GM18519 (cell line): ENCODE results near the gene RELN.
"Not testable (repeated sequence)": the region's sequence is repeated elsewhere in the genome, so short reads cannot be mapped to it uniquely, and the experiment has no call there.

Experiments
- ATAC-seq: cut with Tn5 transposase; IDR thresholded peaks from one replicate; pipeline ENCODE4 v1.9.1; 2021; ENCODE audit warnings: mild to moderate bottlenecking, moderate library complexity; ENCODE audit not compliant: unreplicated experiment, low FRiP score

Gene RELN

DNA sequence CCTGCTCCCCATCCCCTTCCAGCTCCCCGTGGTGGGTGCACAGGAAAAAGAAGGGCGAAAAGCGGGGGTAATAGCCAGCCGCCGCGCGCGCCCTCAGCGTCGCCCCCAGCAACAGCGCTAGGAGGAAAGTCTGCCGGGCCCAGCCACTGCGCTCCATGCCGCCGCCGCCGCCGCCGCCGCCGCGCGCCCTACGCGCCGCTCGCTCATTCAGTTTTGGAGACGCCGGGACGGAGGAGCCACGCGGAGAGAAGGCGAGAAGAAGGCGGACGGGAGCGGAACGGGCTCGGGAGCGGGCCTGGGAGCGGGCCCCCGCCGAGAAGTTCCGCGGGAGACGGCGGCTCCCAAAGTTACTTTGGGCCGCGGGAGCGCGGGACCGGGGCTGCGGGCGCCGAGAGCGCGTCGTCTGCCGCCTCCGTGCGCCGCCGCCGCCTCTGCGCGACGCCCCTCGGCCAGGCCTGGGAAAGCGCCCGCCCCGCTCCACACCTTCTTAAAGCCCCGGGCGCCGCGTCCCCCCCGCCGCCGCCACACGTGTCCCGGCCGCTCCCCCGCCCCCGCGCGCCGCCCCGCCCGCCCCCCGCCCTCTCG, at the start of gene RELN:
Gene RELN (minus strand): TSS at position 459 of the 585 bp plus-strand sequence. CDS start 302 bp downstream, at position 157.
- no peak for ATAC-seq

DNA sequence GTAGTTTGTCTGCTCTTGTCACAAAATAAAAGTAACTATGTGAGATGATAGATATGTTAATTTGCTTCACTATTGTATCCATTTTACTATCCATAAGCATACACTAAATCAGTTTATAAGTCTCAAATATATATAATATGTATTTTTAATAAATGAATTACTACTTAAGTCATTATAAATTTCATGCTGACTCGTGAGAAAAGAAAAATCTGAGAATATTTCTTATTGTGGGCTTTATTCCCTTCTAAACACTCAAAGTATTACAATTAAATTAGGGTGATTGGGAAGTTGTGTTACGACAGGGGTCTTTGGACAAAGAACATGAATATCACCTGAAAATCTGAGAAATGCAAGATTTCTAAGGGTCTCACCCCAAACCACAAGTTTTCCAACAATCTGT, 48.7 kb upstream of the RELN start:
- no peak for ATAC-seq

DNA sequence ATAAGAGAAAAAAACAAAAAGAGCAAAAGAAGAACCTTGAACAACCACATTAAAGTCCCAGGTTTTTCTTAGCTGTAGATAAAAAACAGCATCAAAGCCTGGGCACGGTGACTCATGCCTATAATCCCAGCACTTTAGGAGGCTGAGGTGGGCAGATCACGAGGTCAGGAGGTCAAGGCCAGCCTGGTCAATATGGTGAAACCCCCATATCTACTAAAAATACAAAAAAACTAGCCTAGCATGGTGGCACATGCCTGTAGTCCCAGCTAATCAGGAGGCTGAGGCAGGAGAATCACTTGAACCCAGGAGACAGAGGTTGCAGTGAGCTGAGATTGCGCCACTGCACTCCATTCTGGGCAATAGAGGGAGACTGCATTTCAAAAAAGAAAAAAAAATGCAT, 47.4 kb upstream of the RELN start:
- not testable (repeated sequence) for ATAC-seq

DNA sequence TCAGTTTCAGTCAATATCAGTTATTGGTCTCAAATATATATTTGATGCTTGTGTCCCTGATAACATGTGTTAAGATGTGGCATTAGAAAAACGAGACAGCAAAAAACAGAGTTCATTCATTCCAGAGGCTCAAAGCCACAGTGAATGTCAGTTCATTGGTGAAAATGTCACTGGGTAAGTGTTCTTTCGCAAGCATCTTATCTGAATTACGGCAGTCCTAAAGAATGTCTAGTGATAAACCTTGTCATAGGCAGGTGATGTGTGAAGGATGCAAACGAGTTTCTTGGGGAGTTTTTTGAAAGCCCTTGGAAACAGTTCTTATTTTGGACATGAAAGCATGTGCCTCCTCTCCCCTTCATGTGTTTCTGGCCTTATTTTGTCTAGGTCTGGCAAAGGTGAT, 45.9 kb upstream of the RELN start:
- ATAC-seq: no peak

DNA sequence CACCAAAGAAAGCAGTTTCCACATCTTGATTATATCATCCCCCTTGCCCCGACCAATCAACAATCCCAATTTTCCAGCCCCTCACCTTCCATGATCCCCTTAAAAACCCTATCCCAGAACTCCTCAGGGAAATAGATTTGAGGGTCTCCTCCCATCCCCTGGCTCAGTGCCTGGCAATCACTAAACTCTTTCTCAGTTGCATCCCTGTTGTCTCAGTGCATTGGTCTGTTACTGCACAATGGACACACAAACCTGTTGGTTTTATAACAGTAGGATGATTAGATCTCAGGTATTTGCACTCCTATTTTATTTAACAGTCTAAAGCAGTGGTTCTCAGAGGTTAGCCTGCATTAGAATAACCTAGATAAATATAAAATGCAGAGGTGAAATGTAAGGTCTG, 45.2 kb upstream of the RELN start:
- ATAC-seq: no peak

DNA sequence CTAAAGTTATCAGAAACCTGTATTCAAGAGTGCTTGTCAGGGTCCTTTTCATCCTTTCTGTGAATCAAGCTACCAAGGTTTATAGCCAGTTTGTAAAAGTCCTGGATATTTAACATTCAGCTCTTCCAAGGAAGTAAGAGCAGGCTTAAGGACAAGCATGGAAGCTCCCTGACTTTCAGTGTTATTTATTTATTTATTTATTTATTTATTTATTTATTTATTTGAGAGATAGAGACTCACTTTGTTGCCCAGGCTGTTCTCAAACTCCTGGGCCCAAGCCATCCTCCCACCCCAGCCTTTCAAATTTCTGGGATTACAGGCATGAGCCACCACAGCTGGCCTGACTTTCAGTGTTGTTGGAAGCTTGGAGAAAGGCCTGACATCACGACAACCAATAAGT, 44.4 kb upstream of the RELN start:
- no peak for ATAC-seq

DNA sequence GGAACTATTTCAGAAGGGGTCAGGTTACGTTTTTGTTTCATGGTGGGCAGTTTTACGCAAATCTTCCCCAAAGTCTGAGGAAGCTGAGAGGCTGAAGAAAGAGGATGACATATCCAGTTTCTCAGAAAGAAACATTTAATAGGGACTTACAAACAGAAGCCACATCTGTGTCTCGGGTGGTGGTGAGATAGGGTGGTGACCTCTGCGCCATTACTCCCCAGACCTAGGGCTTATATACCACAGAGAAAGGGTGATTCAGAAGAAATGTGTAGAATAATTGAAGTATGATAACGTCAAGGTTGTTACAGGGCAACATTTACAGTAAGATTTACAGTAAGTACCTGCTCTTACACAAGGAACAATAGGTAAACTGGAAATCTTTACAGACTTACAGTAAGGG, 43.0 kb upstream of the RELN start:
- ATAC-seq: no peak

DNA sequence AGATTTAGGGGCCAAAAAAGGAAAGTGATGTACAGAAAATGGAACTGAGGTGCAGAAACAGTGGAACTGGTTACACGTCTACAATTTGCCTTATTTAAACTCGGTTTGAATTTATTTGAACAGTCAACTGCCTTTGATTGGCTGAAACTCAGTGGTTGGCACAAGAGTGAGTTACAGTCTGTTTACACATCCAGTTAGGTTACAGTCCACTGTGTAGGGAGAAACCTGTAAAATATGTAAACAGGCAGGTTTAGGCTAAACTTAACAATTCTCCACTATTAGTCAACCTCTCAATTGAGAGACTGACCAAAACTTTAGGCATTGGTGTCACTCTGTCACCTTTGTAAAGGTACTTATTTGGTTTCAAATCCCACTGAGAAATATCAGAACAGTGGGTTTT, 40.3 kb upstream of the RELN start:
- no peak for ATAC-seq

DNA sequence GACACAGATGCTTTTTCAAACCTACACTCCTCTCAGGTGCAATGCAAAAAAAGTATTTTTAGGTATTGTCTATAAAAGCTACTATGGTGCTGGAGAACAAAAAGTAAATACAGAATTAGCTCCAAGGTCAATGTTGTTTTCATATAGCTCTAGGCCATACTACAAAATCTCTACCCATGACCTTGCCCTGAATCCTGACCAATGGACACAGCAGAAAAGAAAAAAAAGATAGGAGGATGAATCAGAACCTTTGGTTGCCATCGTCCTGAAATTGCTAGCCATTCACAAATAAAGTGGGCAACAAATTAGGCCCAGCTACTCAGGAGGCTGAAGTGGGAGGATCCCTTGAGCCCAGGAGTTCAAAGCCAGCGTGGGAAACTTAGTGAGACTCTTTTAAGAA, 35.2 kb upstream of the RELN start:
- ATAC-seq: no peak

DNA sequence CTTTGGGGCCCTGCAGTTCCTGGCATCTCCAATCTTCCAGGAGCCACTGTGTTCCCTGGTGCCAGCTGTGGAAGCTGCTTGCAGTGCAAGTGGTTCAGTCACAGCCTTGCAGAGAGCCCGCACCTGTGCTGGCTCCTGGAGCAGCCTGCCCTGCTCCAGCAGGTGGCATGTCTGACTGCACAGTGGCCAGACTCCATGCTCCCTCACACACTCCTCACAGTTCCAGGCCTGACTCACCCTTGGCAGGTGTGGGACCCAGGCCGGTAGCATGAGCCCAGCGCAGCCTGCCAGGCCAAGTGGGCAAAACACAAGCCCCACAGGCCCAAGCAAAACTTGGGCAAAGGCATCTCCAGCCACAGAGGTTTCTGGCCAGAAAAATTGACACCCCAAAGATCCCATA, 33.6 kb upstream of the RELN start:
- no peak for ATAC-seq

DNA sequence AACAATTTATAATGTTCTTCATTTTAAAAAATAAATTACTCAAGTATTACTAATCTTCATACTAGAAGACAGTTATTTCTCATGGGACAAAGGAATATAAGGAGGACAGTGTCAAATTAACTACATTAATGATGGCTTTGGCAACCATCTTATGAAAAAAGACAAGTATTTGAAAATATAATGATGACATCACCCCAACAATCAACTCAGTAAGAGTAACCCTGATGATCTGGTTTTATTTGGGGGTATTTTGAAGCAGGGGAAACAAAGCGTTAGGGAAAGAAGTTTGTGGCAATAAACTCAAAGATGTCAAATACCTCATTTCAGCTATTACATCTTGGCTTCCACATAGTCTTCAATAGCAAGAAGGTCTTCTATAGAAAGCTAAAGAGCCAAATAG, 29.0 kb upstream of the RELN start:
- ATAC-seq: no peak

DNA sequence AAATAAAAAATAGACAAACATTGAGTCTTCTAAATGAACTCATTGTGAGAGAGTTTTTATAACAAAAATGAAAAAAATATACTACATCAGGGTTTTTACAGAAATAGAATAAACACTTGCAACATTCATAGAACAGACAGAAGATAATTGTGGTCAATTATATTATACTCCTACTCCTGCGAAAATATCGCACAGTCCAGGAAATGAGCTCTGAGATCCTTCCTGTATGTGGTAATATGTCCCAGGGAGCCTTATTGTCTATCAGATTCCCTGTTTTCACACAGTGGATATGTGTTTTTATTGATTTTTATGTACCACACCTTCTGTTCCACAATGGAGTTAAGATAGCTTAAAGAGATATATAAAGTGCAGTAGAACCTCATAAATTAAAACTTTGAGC, 27.5 kb upstream of the RELN start:
- no peak for ATAC-seq

DNA sequence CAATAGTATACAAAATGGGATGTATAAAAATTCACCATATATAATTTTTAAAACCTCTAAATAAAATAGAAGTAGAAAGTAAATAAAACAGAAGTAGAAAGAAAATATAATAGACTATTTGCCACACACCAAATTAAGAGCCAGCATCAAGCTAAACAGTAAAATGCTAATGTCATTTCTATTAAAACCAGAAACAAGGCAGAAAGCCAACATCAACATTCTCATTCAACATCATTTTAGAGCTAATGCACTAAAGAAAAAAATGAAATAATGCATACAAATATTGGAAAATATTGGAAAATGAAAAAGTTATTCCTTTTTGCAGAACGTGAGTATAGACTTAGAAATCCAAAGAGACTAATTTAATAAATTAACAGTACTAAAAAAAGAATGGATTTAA, 23.4 kb upstream of the RELN start:
- ATAC-seq: no peak

DNA sequence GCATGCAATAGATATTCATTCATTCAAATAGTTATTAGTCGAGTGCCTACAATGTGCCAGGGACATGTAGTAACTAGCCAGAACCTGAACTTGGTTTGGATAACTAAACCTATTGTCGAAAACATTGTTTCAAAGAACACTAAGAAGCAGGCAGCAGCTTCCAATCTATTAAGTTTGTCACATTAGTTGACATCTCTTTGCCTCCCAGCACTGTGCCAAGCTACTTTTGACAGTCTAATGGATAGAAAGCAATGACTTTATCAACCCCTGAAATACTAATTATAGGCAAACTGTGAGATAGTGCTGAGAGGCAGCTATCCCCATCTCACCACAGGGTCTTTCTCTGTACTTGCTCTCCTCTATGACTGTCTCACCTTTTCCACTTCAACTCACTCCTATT, 22.4 kb upstream of the RELN start:
- ATAC-seq: no peak

DNA sequence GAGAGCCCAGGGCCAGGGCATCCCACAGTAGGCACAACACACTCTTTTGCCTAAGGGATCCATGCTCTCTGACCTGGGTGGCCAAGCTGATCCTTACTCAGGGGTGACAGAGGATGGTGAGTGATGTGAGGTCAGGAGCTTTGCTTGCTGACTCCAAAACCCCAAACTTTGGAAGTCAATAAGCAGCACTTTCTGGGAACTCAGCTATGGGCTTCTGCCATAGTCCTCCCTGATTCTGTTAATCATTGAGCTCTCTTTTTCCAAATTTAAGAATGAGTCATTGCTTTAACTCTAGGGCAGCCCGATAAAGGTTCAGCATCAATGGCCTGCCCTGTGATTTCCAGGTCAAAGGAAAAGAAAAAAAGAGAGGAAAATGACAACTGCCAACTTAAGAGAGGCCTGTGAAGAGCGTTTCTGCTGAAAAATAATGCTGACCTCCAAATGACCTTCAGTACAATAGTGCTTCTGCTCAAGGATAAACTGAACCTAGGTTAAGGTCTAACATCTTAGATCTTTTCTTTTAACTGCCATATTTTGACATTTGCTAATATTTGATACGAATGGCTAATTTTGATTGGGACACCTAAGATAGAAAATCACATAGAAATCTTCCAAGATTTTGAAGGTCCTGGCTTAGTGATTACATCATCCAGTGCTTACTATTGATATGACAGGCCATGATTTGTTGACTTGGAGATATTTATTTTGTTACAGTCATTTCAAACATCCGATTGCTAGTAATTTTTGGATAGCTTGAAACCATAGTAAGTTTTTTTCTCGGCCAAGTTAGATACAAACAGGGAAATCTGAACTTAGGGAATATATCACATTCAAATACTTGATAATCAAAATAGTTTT, 20.8 kb upstream of the RELN start:
- no peak for ATAC-seq

DNA sequence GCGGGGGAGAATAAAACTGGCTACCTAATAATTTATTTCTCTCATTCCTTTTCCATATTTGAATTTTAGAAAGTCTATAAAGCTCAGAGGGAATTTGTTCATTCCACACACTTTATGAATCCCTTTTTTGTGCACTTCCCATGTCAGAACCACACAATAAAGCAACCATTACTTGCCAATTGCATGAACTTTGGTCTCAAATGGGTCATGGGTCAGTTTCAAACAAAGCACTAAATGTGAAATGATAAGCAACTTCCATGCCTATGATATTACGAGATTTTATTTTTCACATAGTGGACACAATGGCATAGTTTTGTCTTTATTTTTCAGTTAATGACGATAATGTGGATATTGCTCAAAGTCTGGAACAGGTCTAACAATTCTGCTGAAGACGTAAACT, 18.6 kb upstream of the RELN start:
- ATAC-seq: no peak

DNA sequence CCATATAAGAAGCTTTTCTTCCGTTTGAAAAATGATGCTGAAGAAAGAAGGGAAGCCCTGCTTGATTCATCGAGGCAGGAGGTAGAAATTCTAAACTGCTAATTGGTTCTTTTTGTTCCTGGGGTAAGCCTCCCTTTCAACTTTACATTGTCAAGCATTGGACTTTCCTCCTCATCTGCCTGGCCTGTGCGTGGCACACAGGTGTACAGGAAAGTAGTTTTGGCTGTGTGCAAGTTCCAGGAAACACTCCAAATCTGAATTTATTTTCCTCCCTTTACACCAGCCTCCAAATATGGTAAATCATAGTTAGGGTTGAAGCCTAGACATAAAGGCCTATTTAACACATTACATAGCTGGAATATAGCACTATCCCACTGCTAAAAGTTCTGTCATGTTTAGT, 18.2 kb upstream of the RELN start:
- no peak for ATAC-seq

DNA sequence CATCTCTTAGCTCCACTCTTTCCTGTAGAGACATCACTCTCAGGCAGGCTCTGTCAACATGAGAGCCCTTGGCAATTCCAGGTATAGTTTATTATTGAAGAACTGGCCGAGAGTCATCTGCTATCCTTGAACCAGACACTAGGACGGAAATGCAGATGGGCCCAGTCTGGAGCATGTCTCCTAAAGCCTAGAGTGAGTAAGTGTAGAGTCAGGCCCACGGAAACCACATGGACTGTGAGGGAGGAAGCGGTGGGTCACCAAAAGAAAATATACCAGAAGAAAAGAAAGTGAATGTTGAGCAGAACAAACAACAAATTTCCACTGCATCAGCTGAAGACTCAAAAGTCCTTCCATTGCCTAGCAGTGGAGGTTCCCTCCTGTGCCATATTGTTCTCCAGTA, 15.7 kb upstream of the RELN start:
- ATAC-seq: no peak

DNA sequence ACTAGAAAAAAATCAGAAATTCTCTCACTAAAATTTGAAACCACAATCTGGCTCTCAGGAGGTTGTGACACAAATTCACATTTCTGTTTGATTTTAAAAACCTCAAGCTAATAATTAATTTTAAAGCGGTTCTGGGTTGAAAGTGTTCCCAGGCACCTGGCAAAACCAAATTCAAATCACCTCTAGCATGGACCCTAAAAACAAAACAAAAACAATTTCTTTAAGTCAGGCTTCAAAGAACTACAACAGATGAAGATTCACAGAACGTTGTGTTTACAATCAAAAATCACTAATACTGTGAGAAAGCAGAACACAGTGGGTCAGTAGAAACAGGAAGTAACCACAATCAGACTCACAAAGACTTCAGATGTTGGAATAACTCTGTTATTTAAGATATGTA, 7.2 kb upstream of the RELN start:
- ATAC-seq: no peak

DNA sequence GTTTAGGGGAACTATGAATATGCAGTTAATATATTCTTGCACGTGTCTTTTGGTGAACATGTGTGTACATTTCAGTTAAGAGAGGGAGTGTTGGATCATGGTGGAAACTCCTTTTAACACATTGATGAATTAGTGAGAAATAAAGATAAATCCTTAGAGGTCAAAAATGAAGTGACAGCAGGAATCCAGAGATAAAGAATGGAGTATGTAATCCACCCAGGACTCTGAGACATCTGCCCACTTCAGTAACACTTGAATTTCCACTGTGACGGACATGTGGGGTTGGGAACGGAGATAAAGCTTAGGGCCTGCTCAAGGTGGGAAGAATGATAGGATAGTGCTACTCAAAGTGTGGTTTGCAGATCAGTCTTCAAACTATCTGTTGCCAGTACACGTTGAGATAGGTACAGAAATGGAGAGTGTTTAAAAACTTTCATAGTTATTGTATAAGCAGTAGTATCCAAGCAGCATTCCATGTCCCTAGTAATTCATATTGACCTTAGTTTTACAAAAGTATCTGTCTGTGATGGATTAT, 6.6 kb upstream of the RELN start:
- no peak for ATAC-seq

DNA sequence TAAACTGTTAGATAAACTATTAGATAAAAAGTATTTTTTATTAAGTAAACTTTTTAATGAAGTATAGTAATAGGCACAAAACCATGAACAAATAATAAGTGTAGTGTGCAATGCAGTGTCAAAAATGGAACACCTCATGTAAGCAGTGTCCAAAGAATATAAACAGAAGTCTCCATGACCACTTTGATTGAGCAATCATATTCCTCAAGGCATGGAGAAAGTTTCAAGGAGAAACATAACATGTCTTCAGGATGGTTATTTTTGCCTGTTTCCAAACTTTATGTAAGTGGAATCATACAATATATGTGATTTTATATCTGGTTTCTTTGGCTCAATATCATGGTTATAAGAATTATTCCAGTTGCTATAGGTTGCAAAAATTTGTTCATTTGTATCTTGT, 6.1 kb upstream of the RELN start:
- ATAC-seq: no peak

DNA sequence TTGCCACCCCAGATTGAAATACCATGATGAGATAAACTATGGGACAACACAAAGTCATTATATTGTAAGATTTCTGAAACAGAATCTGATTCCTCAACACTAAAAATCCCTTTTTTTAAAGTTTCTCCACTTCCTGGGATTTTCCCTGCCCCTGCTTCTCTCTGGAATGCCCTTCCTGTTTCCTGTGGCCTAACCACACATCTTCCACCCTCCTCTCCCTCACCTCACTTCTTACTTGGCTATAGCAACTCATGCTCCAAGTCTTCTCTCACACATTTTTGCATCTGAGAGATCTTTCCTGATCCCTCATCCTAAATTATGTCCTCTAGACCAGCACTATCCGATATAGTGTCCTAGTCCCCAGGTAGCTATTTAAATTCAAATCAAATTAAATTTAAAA, 4.1 kb upstream of the RELN start:
- ATAC-seq: no peak
